HCT116 (cell line): Measurements from ENCODE around the gene CRHR2. TPM values are rescaled to one million over a fixed set of nuclear protein-coding genes. Genes with fewer than 3 reads are reported as not detected.

Source experiments
- ATAC-seq: fragments of 200-7000 bp; cut with Tn5 transposase; 2 replicates; pipeline ENCODE4 v1.9.1; 2020; ENCODE audit warnings: mild to moderate bottlenecking, moderate library complexity
- BruUV-seq: library from RNA; stranded (reverse); fragments of 400-500 nt; replicated peaks from 2 replicates; lab custom pipeline; 2021; lab: Mats Ljungman, UMichigan
- CTCF ChIA-PET: fragments of 300-600 bp; sonication (Branson Sonifier 250); formaldehyde crosslinking; loops from one replicate; lab custom pipeline; 2021; ENCODE audit warnings: antibody characterized with exemption; lab: Charles Lee
- POLR2A ChIA-PET: fragments of 300-600, 350-600 bp; sonication (Branson Sonifier 250); formaldehyde crosslinking; loops from one replicate; lab custom pipeline; 2021; ENCODE audit warnings: antibody characterized with exemption; lab: Charles Lee
- RAD21 ChIA-PET, 2 experiments: fragments of 300-600 bp; sonication (Branson Sonifier 250); formaldehyde crosslinking; loops; one replicate each; lab custom pipeline; 2023; ENCODE audit warnings: low total read pairs in 2 of 2; ENCODE audit not compliant: uncharacterized antibody in 2 of 2, unreplicated experiment in 2 of 2, low non-redundant PET in 1 of 2; lab: Charles Lee
- DNase-seq: peaks from one replicate; pipeline ENCODE4 v3.0.0-alpha.2; 2010; ENCODE audit warnings: low read depth, low spot score
- H2AFZ ChIP-seq: fragments of 200-600 bp; shearing (Covaris generic), sonication (generic); 2 replicates; pipeline ENCODE4 v1.6.1; 2017; ENCODE audit warnings: low read depth, mixed run types, mixed read lengths, antibody characterized with exemption, low read length; ENCODE audit not compliant: poor library complexity, severe bottlenecking
- H3K27ac ChIP-seq: 2 replicates; pipeline ENCODE4 v1.5.1; 2012; ENCODE audit warnings: low read depth, low read length
- H3K27me3 ChIP-seq: fragments of 200-600 bp; sonication (generic); 2 replicates; pipeline ENCODE4 v1.6.1; 2016; ENCODE audit warnings: mixed run types, low read length, mixed read lengths; ENCODE audit not compliant: insufficient read depth
- H3K36me3 ChIP-seq, 2 experiments: fragments of 200-500 bp in 1 of 2; fragments of 200-600 bp in 1 of 2; sonication (Bioruptor generic) in 1 of 2; sonication (generic) in 1 of 2; 2 replicates each; pipeline versions ENCODE4 v1.5.1 to v1.6.1; 2014 to 2016; ENCODE audit warnings: low read length in 2 of 2, inconsistent platforms in 1 of 2, mixed read lengths in 1 of 2, mixed run types in 1 of 2; ENCODE audit not compliant: insufficient read depth in 2 of 2, control insufficient read depth in 1 of 2
- H3K4me1 ChIP-seq, 2 experiments: fragments of 200-600 bp in 1 of 2; sonication (generic) in 1 of 2; 2 replicates each; pipeline versions ENCODE4 v1.5.1 to v1.6.1; 2012 to 2017; ENCODE audit warnings: low read length in 2 of 2, inconsistent platforms in 1 of 2, mild to moderate bottlenecking in 1 of 2, mixed read lengths in 1 of 2, mixed run types in 1 of 2, moderate library complexity in 1 of 2; ENCODE audit not compliant: insufficient read depth in 2 of 2, control insufficient read depth in 1 of 2
- H3K4me2 ChIP-seq: fragments of 200-600 bp; sonication (generic); 2 replicates; pipeline ENCODE4 v1.6.1; 2017; ENCODE audit warnings: mixed run types, low read length, mixed read lengths
- H3K4me3 ChIP-seq, 2 experiments: fragments of 200-600 bp in 1 of 2; sonication (generic) in 1 of 2; replicated peaks in 1 of 2; 2 replicates each; pipeline ENCODE4 v1.5.1; 2011 to 2016; ENCODE audit warnings: low read length in 2 of 2, control low read depth in 1 of 2, low read depth in 1 of 2, mild to moderate bottlenecking in 1 of 2, mixed read lengths in 1 of 2, mixed run types in 1 of 2
- H3K79me2 ChIP-seq: fragments of 200-600 bp; sonication (generic); 2 replicates; pipeline ENCODE4 v1.6.1; 2017; ENCODE audit warnings: mild to moderate bottlenecking, mixed run types, low read length, moderate library complexity, mixed read lengths; ENCODE audit not compliant: insufficient read depth
- H3K9ac ChIP-seq: fragments of 200-600 bp; sonication (generic); 2 replicates; pipeline ENCODE4 v1.6.1; 2016; ENCODE audit warnings: low read length, mixed read lengths
- H3K9me2 ChIP-seq: fragments of 200-600 bp; sonication (generic), shearing (Covaris generic); 2 replicates; pipeline ENCODE4 v1.6.1; 2017; ENCODE audit warnings: mixed run types, mild to moderate bottlenecking, moderate library complexity; ENCODE audit not compliant: insufficient read depth
- H3K9me3 ChIP-seq, 2 experiments: fragments of 200-500 bp in 1 of 2; fragments of 200-600 bp in 1 of 2; sonication (Bioruptor generic) in 1 of 2; sonication (generic) in 1 of 2; 2 replicates each; pipeline ENCODE4 v1.6.1; 2014 to 2017; ENCODE audit warnings: low read length in 2 of 2, mixed read lengths in 2 of 2, inconsistent platforms in 1 of 2, low read depth in 1 of 2, mild to moderate bottlenecking in 1 of 2, mixed run types in 1 of 2, moderate library complexity in 1 of 2; ENCODE audit not compliant: control insufficient read depth in 1 of 2, insufficient read depth in 1 of 2
- H4K20me1 ChIP-seq: fragments of 200-600 bp; sonication (generic), shearing (Covaris generic); 2 replicates; pipeline ENCODE4 v1.6.1; 2017; ENCODE audit warnings: mixed run types, mild to moderate bottlenecking, moderate library complexity; ENCODE audit not compliant: insufficient read depth
- ATF3 ChIP-seq: IDR thresholded peaks from 2 replicates; pipeline ENCODE4 v1.6.1; 2012
- CBX3 ChIP-seq: IDR thresholded peaks from 2 replicates; pipeline ENCODE4 v1.6.1; 2012; ENCODE audit warnings: low read depth
- CEBPB ChIP-seq: IDR thresholded peaks from 2 replicates; pipeline ENCODE4 v1.6.1; 2012; ENCODE audit warnings: low read depth
- ELF1 ChIP-seq: IDR thresholded peaks from 2 replicates; pipeline ENCODE4 v1.6.1; 2012; ENCODE audit warnings: low read depth, borderline replicate concordance
- EZH2 ChIP-seq: fragments of 200-600 bp; sonication (generic); IDR thresholded peaks from 2 replicates; pipeline ENCODE4 v1.6.1; 2017; ENCODE audit warnings: antibody characterized with exemption, mixed run types
- EZH2phosphoT487 ChIP-seq: fragments of 200-600 bp; IDR thresholded peaks from 2 replicates; pipeline ENCODE4 v1.6.1; 2018; ENCODE audit warnings: antibody characterized with exemption, borderline replicate concordance
- FOSL1 ChIP-seq: IDR thresholded peaks from 2 replicates; pipeline ENCODE4 v1.6.1; 2012; ENCODE audit warnings: low read depth
- JUND ChIP-seq: IDR thresholded peaks from 2 replicates; pipeline ENCODE4 v1.6.1; 2012
- POLR2AphosphoS5 ChIP-seq: IDR thresholded peaks from 2 replicates; pipeline ENCODE4 v1.6.1; 2011; ENCODE audit warnings: mild to moderate bottlenecking, low read depth, low read length, moderate library complexity
- RAD21 ChIP-seq: IDR thresholded peaks from 2 replicates; pipeline ENCODE4 v1.6.1; 2012; ENCODE audit warnings: low read depth, mild to moderate bottlenecking
- SIN3A ChIP-seq: IDR thresholded peaks from 2 replicates; pipeline ENCODE4 v1.6.1; 2012; ENCODE audit warnings: low read depth
- SRF ChIP-seq: IDR thresholded peaks from 2 replicates; pipeline ENCODE4 v1.6.1; 2012; ENCODE audit warnings: low read depth
- TCF7L2 ChIP-seq: IDR thresholded peaks from 2 replicates; pipeline ENCODE4 v1.7.0; 2011; ENCODE audit warnings: borderline replicate concordance, inconsistent platforms; ENCODE audit not compliant: insufficient read depth, insufficient read length; ENCODE audit errors: extremely low read depth
- YY1 ChIP-seq: IDR thresholded peaks from 2 replicates; pipeline ENCODE4 v1.6.1; 2011; ENCODE audit warnings: low read length, low read depth, moderate library complexity, mild to moderate bottlenecking; ENCODE audit not compliant: insufficient replicate concordance; ENCODE audit errors: extremely low read depth
- ZBTB33 ChIP-seq: IDR thresholded peaks from 2 replicates; pipeline ENCODE4 v1.6.1; 2011; ENCODE audit warnings: mild to moderate bottlenecking, low read length, moderate library complexity; ENCODE audit not compliant: insufficient replicate concordance; ENCODE audit errors: extremely low read depth
- ZNF274 ChIP-seq: fragments of 200-500 bp; sonication (Bioruptor generic); IDR thresholded peaks from 2 replicates; pipeline ENCODE4 v1.6.1; 2014; ENCODE audit warnings: mild to moderate bottlenecking, low read depth, low read length, inconsistent platforms
- intact Hi-C: fragments of 100-400 bp; cut with micrococcal nuclease; formaldehyde crosslinking; loops from 2 replicates; pipeline ENCODE4 v1.10.0; 2022
- total RNA-seq: library from RNA; stranded (reverse); gene quantifications from one replicate; pipeline ENCODE4 v1.2.1, GENCODE V29; 2021; ENCODE audit not compliant: unreplicated experiment
- TF ChIP-seq, protein P1 (sequence below), 3 experiments: fragments of 200-600 bp in 1 of 3; sonication (generic) in 1 of 3; IDR thresholded peaks in 2 of 3; conservative IDR thresholded peaks in 1 of 3; 2 replicates each; pipeline ENCODE4 v1.5.1; 2012 to 2017; ENCODE audit warnings: low read depth in 2 of 3, low read length in 2 of 3, antibody characterized with exemption in 1 of 3, borderline replicate concordance in 1 of 3, control low read depth in 1 of 3, mild to moderate bottlenecking in 1 of 3, mixed read lengths in 1 of 3, mixed run types in 1 of 3, moderate library complexity in 1 of 3; ENCODE audit not compliant: insufficient read depth in 1 of 3
- TF ChIP-seq, protein P2 (sequence below): IDR thresholded peaks from 2 replicates; pipeline ENCODE4 v1.6.1; 2012; ENCODE audit warnings: low read depth
- TF ChIP-seq, protein P3 (sequence below): IDR thresholded peaks from 2 replicates; pipeline ENCODE4 v1.6.1; 2012

The CRHR2 gene
- total RNA-seq, 1 experiment from 2014 or later = not detected

DNA sequence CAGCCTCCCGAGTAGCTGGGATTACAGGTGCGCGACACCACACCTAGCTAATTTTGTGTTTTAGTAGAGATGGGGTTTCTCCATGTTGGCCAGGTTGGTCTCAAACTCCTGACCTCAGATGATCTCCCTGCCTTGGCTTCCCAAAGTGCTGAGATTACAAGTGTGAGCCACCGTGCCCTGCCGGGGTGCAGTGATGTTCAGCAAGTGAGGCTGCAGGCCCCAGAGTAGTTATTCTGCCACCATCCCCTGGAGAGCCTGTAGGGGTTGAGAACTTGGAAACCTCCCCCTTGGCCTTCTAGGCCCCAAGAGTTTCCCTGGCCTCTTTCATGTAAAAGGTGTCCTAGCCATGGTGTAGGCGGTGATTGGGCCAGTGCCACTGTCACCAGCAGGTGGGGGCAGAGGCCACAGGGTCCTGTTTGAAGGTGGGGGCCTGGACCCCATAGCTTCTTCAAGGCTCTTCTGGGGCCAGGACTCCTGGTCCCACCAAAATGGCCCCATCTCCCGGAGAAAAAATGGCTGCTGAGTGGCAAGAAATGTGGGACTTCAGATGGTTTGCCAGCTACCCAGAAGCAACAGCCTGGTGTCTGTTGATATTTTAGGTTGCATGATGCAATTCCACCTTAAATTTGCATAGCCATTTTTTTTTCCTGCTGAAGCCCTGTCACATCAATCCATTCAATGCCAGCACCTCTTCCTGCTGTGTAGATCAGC is 44.2 kb upstream of the CRHR2 start:
- DNase-seq = no peak
- Histone ChIP-seq H2AFZ (no peak overlapping the region), H3K9me3 (no peaks in the 10 kb centered on the region), H3K4me3 (no peak overlapping the region), H3K9ac (no peak overlapping the region), H3K27me3 (peaks cover 6% of the 10 kb centered on the region; the same call in 1 of the 2 replicates), H4K20me1 (no peaks in the 10 kb centered on the region), H3K4me1 (no peaks in the 10 kb centered on the region), H3K79me2 (no peaks in the 10 kb centered on the region), H3K4me2 (no peak overlapping the region), H3K36me3 (no peaks in the 10 kb centered on the region), H3K9me2 (no peaks in the 10 kb centered on the region), H3K27ac (no peak overlapping the region)
- ChIA-PET POLR2A (no interaction called here), RAD21 (interaction anchor here in 1 of 2 experiments (0.7 kb wide), 1 partner anchor 476 kb away, joined by 3 read pairs; no protein-coding TSS in a partner anchor), CTCF (no interaction called here)
- no TSS peak for BruUV-seq
- intact Hi-C loops = no loop called here
- no peak for ATAC-seq
- TF ChIP-seq SRF (no peak), TCF7L2 (no peak), CEBPB (no peak), CBX3 (no peak), POLR2AphosphoS5 (no peak), EZH2phosphoT487 (no peak), ZNF274 (no peak), ZBTB33 (no peak), ATF3 (no peak), ELF1 (no peak), FOSL1 (no peak), JUND (no peak), RAD21 (no peak), EZH2 (no peak), YY1 (no peak), SIN3A (no peak)
- TF ChIP-seq, protein P1, sequence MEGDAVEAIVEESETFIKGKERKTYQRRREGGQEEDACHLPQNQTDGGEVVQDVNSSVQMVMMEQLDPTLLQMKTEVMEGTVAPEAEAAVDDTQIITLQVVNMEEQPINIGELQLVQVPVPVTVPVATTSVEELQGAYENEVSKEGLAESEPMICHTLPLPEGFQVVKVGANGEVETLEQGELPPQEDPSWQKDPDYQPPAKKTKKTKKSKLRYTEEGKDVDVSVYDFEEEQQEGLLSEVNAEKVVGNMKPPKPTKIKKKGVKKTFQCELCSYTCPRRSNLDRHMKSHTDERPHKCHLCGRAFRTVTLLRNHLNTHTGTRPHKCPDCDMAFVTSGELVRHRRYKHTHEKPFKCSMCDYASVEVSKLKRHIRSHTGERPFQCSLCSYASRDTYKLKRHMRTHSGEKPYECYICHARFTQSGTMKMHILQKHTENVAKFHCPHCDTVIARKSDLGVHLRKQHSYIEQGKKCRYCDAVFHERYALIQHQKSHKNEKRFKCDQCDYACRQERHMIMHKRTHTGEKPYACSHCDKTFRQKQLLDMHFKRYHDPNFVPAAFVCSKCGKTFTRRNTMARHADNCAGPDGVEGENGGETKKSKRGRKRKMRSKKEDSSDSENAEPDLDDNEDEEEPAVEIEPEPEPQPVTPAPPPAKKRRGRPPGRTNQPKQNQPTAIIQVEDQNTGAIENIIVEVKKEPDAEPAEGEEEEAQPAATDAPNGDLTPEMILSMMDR (IDR thresholded peaks at IDR 0.05 in 2 of 3, conservative IDR thresholded peaks at IDR 0.05 in 1 of 3; ENCODE audit: borderline replicate concordance in 1 of 3, insufficient read depth in 1 of 3, low read depth in 2 of 3, low read length in 2 of 3) = no peak
- TF ChIP-seq, protein P2, sequence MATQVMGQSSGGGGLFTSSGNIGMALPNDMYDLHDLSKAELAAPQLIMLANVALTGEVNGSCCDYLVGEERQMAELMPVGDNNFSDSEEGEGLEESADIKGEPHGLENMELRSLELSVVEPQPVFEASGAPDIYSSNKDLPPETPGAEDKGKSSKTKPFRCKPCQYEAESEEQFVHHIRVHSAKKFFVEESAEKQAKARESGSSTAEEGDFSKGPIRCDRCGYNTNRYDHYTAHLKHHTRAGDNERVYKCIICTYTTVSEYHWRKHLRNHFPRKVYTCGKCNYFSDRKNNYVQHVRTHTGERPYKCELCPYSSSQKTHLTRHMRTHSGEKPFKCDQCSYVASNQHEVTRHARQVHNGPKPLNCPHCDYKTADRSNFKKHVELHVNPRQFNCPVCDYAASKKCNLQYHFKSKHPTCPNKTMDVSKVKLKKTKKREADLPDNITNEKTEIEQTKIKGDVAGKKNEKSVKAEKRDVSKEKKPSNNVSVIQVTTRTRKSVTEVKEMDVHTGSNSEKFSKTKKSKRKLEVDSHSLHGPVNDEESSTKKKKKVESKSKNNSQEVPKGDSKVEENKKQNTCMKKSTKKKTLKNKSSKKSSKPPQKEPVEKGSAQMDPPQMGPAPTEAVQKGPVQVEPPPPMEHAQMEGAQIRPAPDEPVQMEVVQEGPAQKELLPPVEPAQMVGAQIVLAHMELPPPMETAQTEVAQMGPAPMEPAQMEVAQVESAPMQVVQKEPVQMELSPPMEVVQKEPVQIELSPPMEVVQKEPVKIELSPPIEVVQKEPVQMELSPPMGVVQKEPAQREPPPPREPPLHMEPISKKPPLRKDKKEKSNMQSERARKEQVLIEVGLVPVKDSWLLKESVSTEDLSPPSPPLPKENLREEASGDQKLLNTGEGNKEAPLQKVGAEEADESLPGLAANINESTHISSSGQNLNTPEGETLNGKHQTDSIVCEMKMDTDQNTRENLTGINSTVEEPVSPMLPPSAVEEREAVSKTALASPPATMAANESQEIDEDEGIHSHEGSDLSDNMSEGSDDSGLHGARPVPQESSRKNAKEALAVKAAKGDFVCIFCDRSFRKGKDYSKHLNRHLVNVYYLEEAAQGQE = no peak
- TF ChIP-seq, protein P3, sequence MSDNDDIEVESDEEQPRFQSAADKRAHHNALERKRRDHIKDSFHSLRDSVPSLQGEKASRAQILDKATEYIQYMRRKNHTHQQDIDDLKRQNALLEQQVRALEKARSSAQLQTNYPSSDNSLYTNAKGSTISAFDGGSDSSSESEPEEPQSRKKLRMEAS = no peak
